ENCODE measurements around the gene PLCD1.

PLCD1 gene

GRCh38 chr3:38005076-38006020, 24.1 kb downstream of the PLCD1 start:
- TF ChIP-seq CTCF (IDR thresholded peaks at IDR 0.05; ENCODE audit: insufficient read depth, missing control alignments): no peak
- no peak for FAIRE-seq
- DNase-seq (ENCODE audit: insufficient read length, low spot score): no peak

- DNase-seq (ENCODE audit: insufficient read length, low spot score): peak; percentile 48
Observed at GRCh38 chr3:38004415-38005075, 24.9 kb downstream of the PLCD1 start.

GRCh38 chr3:38003817-38004414, 25.5 kb downstream of the PLCD1 start:
- DNase-seq (ENCODE audit: insufficient read length, low spot score): no peak
- TF ChIP-seq CTCF (IDR thresholded peaks at IDR 0.05; ENCODE audit: insufficient read depth, missing control alignments): no peak
- no peak for FAIRE-seq

More at GRCh38 chr3:38004415-38005075, 24.9 kb downstream of the PLCD1 start:
- no peak for FAIRE-seq
- peak; percentile 76 for TF ChIP-seq CTCF (IDR thresholded peaks at IDR 0.05; ENCODE audit: insufficient read depth, missing control alignments)

- FAIRE-seq (no peak), DNase-seq (ENCODE audit: insufficient read length, low spot score) (peak; percentile 68)
- peak; percentile 73 for TF ChIP-seq CTCF (IDR thresholded peaks at IDR 0.05; ENCODE audit: insufficient read depth, missing control alignments)
Observed at GRCh38 chr3:38003371-38003816, 26.0 kb downstream of the PLCD1 start.

GRCh38 chr3:38002940-38003339, 26.5 kb downstream of the PLCD1 start:
- FAIRE-seq (no peak), DNase-seq (ENCODE audit: insufficient read length, low spot score) (no peak)

GRCh38 chr3:38002291-38002876, 27.1 kb downstream of the PLCD1 start:
- FAIRE-seq: no peak
- no peak for DNase-seq (ENCODE audit: insufficient read length, low spot score)
- no peak for TF ChIP-seq CTCF (IDR thresholded peaks at IDR 0.05; ENCODE audit: insufficient read depth, missing control alignments)

More at GRCh38 chr3:38002940-38003339, 26.5 kb downstream of the PLCD1 start:
- TF ChIP-seq CTCF (IDR thresholded peaks at IDR 0.05; ENCODE audit: insufficient read depth, missing control alignments): no peak

Data from D721Med (cell line).